Neuron (in vitro differentiated cells): Measurements from ENCODE around the gene ZC3H15.
"Not testable (repeated sequence)": the region's sequence is repeated elsewhere in the genome, so short reads cannot be mapped to it uniquely, and the experiment has no call there.

Source experiments
- H2AFZ ChIP-seq: one replicate; pipeline ENCODE4 v1.6.1; 2013; ENCODE audit warnings: low read depth, mild to moderate bottlenecking, inconsistent platforms, low read length, moderate library complexity
- H3K27me3 ChIP-seq: one replicate; pipeline ENCODE4 v1.6.1; 2013; ENCODE audit warnings: low read length; ENCODE audit not compliant: insufficient read depth
- H3K36me3 ChIP-seq: one replicate; pipeline ENCODE4 v1.6.1; 2013; ENCODE audit warnings: low read length; ENCODE audit not compliant: insufficient read depth
- H3K4me1 ChIP-seq: one replicate; pipeline ENCODE4 v1.6.1; 2013; ENCODE audit warnings: low read length; ENCODE audit not compliant: insufficient read depth
- H3K4me3 ChIP-seq: 2 replicates; pipeline ENCODE4 v1.5.1; 2013; ENCODE audit warnings: mild to moderate bottlenecking, low read length, moderate library complexity
- H3K9me3 ChIP-seq: one replicate; pipeline ENCODE4 v1.6.1; 2013; ENCODE audit warnings: low read length

The ZC3H15 gene

DNA sequence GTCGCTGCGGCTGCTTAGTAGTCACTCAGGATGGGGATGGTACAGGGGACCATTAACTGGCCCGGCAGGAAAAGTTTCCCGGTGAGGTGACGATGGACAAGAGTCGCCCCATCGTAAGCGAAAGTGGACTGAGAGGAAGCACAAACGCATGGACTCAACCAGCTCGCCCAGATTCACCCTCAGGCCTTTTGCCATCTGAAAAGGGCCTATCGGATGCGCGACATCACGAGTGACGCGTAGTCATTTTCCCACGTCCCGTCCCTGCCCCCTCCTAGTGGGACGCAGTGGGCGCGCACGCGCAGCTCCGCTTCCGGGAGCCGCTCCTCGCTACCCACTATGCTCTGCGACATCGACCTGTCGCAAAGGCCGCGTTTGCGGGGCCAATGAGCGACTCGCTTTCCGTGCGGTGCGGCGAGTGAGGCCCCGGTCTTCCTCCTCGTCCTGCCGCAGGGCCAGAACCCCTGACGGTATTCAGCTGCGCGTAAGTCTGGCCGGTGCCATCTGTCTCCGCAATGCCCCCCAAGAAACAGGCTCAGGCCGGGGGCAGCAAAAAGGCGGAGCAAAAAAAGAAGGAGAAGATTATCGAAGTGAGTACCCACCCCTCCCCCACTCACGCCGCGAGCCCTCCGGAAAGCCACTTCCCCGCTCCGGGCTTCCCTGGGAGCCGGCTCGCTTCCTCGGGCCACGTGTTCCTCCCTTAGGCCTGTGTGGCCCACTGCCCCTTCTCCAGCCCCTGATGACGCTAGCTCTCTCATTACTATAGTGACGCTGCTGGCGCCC is at the start of gene ZC3H15:
Gene ZC3H15, plus strand, starts transcription at position 390 of the 780 bp plus-strand sequence. Its CDS starts 123 bp downstream, at position 513.
- Histone ChIP-seq H3K4me1 (peaks cover 20% of the 10 kb centered on the region), H3K36me3 (no peaks in the 10 kb centered on the region), H3K27me3 (no peaks in the 10 kb centered on the region), H3K4me3 (peak within 1 kb of the TSS; percentile 91), H2AFZ (peak within 1 kb of the TSS; percentile 91), H3K9me3 (no peaks in the 10 kb centered on the region)

DNA sequence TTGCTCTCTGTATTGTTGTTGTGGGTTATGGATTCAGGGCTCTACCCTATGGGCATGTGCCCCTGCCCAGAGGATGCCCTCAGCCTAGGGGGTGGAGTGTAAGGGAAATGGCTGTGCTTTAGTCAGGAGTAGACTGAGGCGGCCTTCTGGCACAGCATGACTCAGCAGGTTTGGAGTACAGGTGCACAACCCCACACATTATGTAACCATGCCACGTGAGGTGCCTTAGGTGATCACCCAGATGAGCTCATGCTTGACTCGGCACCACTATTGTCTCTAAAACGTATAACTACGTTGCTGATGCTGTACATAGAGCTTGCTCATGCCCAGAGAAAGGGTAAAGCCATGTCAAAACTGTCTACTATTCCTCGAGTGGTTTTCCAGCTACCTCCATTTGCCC is 48.3 kb upstream of the ZC3H15 start:
- Histone ChIP-seq H3K27me3 (no peaks in the 10 kb centered on the region), H3K4me3 (no peak overlapping the region), H3K36me3 (no peaks in the 10 kb centered on the region), H3K4me1 (peaks cover under 1% of the 10 kb centered on the region), H2AFZ (no peak overlapping the region), H3K9me3 (peaks cover 9% of the 10 kb centered on the region)

DNA sequence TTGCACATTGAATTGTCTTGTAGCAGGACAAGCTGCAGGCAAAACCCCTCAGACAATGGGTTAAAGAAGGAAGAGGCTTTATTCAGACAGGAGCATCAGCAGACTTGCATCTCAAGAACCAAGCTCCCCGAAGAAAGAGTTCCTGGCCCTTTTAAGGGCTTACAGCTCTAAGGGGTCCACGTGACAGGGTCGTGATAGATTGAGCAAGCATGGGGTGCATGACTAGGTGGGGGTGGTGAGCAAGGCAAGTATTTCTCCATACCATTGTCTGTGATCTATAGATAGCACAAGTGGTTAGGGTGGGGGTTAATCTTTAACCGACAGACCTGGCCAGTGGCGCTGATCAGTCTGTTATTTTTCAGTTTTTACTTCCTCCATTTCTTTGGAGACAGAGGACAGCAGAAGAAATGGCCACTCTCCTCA is 46.4 kb upstream of the ZC3H15 start:
- not testable (repeated sequence) for H3K4me3 ChIP-seq, H3K27me3 ChIP-seq, H3K9me3 ChIP-seq, H2AFZ ChIP-seq, H3K36me3 ChIP-seq
- H3K4me1 ChIP-seq = peaks cover 18% of the 10 kb centered on the region

DNA sequence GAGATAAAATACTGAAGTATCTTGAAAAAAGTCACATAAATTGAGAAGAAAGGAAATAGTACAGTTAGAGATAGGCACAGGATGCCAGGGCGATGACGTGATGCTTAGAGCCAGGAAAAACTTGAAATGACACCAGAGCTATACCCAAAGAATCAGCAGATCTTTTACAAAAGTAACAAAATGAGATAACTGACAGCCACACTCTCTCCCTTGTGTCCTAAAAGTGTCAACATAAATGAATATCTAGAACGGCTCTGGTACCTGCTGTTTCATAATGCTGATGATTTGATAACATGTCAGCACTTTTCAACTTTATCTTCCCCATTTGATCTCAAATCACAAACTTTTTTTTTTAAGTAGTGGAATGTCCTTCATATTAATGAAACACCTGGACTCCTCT is 45.6 kb upstream of the ZC3H15 start:
- Histone ChIP-seq H3K4me3 (no peak overlapping the region), H3K4me1 (peaks cover 18% of the 10 kb centered on the region), H3K27me3 (no peaks in the 10 kb centered on the region), H3K36me3 (no peaks in the 10 kb centered on the region), H3K9me3 (peaks cover 9% of the 10 kb centered on the region), H2AFZ (no peak overlapping the region)

DNA sequence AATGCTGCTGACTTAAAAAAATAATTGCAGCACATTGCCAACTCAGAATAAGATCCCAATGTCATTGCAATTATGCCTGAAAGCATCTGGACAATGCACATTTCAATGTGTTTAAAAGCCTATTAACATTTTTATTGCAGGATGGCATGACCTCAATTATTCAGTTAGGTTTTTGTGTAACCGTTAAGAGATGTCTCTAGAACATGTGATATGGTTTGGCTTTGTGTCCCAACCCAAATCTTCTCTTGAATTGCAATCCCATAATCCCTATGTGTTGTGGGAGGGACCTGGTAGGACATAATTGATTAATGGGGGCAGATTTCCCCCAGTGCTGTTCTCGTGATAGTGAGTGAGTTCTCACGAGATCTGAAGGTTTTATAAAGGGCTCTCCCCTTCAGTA is 43.2 kb upstream of the ZC3H15 start:
- peaks cover 4% of the 10 kb centered on the region for H3K9me3 ChIP-seq
- peaks cover 18% of the 10 kb centered on the region for H3K4me1 ChIP-seq

DNA sequence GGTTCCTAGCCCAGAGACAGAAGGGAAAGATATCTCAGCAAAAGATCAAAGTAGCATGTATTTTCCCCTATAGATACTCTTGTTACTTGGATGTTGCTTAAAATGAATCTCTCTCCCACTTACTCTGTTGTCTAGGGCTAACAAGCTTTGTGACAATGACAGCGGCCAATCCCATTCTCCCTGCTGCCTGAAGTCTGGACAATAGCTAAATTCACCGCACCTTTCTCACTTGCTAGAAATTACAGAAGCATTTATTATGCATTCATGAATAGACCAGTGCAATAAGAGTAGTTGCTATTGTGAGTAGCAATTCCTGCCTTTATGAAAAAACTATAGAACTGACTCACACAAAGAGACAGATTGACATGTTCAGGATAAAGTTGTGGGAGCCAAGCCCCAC is 42.2 kb upstream of the ZC3H15 start:
- Histone ChIP-seq H3K9me3 (peaks cover 2% of the 10 kb centered on the region), H3K4me1 (peaks cover 18% of the 10 kb centered on the region)

More for the DNA sequence above, 43.2 kb upstream of the ZC3H15 start:
- Histone ChIP-seq H3K4me3 (no peak overlapping the region), H2AFZ (no peak overlapping the region), H3K27me3 (no peaks in the 10 kb centered on the region), H3K36me3 (no peaks in the 10 kb centered on the region)

DNA sequence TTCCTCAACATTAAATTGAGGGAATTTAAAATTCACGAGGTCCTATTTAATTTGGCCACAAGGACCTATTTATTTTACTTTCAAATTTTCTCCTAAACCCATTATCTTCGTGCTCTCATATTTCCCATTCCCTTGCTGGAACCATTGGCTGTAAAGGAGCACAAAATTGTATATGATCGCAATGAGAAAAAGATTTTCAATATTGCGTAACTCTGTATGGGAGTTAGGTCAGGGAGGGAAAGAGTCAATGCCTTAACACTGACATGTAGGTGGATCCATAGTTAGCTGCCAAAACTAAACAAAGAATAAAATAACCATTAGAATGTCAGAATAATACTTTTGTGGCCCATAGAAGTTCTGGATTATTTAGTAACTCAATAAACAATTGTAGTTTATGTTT is 40.6 kb upstream of the ZC3H15 start:
- Histone ChIP-seq H2AFZ (no peak overlapping the region), H3K36me3 (no peaks in the 10 kb centered on the region), H3K9me3 (no peaks in the 10 kb centered on the region), H3K27me3 (no peaks in the 10 kb centered on the region), H3K4me1 (peaks cover 18% of the 10 kb centered on the region), H3K4me3 (no peak overlapping the region)

More for the DNA sequence above, 42.2 kb upstream of the ZC3H15 start:
- no peaks in the 10 kb centered on the region for H3K27me3 ChIP-seq
- no peaks in the 10 kb centered on the region for H3K36me3 ChIP-seq
- H2AFZ ChIP-seq = no peak overlapping the region
- no peak overlapping the region for H3K4me3 ChIP-seq

DNA sequence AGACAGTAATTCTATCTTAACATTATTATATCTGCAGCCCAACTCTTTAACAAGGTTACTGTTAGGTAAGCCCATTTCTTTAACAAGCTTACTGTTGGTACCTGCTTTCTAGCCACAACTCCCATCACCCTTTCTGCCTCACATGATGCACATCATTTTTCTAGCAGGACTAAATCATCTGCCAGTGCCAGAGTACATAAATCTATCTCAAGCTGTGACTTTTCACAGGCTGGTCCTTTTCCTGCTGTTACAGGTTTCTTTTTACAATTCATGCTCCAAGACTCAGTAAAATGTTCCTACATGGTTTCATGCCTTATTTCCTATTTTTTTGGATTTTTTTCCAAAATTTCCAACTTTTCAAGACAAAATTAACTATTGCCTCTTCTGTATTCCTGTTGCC is 30.4 kb upstream of the ZC3H15 start:
- H3K9me3 ChIP-seq = no peaks in the 10 kb centered on the region
- H3K36me3 ChIP-seq = peaks cover 4% of the 10 kb centered on the region
- no peaks in the 10 kb centered on the region for H3K4me1 ChIP-seq
- H3K4me3 ChIP-seq = no peak overlapping the region
- H2AFZ ChIP-seq = no peak overlapping the region
- H3K27me3 ChIP-seq = no peaks in the 10 kb centered on the region

DNA sequence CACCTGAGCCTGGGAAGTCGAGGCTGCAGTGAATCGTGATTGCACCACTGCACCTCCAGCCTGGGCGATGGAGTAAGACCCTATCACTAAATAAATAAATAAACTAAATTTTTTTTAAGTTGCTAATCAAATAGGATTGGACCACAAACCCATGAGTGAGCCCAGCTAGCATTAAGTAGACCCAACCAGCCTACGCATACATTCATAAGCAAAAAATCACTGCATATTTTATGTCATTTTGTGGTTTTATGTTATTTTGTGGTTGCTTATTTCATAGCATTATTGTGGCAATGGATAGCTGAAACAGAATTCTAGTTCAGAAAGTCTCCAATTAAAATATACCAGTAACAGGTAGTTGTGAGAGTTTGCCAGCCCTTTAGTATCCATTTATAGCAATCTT is 29.1 kb upstream of the ZC3H15 start:
- H3K27me3 ChIP-seq = no peaks in the 10 kb centered on the region
- H2AFZ ChIP-seq = no peak overlapping the region
- H3K4me1 ChIP-seq = no peaks in the 10 kb centered on the region
- no peaks in the 10 kb centered on the region for H3K9me3 ChIP-seq
- H3K36me3 ChIP-seq = peaks cover 4% of the 10 kb centered on the region
- no peak overlapping the region for H3K4me3 ChIP-seq

DNA sequence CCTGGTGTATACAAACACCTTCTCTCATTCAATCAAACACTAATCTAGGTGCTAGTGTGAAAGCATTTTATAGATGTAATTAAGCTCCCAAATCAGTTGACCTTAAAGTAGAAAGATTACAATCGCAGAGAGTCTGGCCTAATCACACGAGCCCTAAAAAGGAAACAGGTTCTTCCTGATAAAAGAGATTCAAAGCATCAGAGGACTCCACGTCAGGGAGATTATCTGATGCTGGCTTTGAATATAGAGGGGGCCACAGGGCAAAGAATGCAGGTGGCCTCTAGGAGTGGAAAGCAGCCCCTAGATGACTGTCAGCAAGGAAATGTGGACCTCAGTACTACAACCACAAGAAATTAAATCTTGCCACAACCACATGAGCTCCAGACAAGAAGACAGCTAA is 28.2 kb upstream of the ZC3H15 start:
- peaks cover 4% of the 10 kb centered on the region for H3K36me3 ChIP-seq
- no peaks in the 10 kb centered on the region for H3K4me1 ChIP-seq
- H2AFZ ChIP-seq = no peak overlapping the region
- no peaks in the 10 kb centered on the region for H3K9me3 ChIP-seq
- H3K4me3 ChIP-seq = no peak overlapping the region
- H3K27me3 ChIP-seq = no peaks in the 10 kb centered on the region

DNA sequence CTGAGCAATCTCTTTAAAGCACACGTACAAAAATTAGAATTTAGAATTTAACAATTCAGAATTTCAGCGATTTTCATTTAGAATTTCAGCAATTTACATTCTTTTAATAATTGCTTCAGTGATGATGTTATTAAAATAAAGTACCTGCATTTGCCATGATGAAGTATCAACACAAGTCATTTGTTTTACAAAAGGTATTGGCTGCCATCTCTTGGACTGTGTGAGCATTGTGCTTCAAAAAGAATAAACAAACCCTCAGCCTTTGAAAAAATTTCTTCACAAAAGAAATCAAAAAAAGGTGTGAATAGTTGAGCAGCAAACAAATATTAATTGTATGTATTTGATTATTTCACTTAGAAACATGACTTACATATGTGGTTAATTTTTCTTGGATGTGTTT is 27.1 kb upstream of the ZC3H15 start:
- peaks cover 4% of the 10 kb centered on the region for H3K36me3 ChIP-seq
- no peak overlapping the region for H3K4me3 ChIP-seq

DNA sequence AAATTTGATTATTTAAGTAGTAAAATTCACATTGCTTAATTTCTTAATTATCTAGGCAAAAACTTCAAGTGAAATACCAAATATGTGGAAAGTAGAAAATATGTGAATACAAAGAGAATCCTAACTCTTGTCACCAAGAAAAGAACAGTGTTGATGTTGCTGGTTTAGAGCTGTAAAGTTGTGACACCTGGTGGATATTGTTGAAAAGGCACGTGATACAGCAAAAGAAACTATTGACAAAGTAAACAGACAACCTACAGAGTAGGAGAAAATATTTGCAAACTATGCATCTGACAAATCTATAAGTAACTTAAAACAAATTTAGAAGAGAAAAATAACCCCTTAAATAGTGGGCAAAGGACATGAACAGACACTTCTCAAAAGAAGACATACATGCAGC is 25.6 kb upstream of the ZC3H15 start:
- Histone ChIP-seq H3K4me3 (no peak overlapping the region), H3K4me1 (no peaks in the 10 kb centered on the region), H3K36me3 (peaks cover under 1% of the 10 kb centered on the region), H3K9me3 (no peaks in the 10 kb centered on the region), H2AFZ (no peak overlapping the region), H3K27me3 (no peaks in the 10 kb centered on the region)

More for the DNA sequence above, 27.1 kb upstream of the ZC3H15 start:
- no peaks in the 10 kb centered on the region for H3K27me3 ChIP-seq
- no peak overlapping the region for H2AFZ ChIP-seq
- no peaks in the 10 kb centered on the region for H3K4me1 ChIP-seq
- H3K9me3 ChIP-seq = no peaks in the 10 kb centered on the region

DNA sequence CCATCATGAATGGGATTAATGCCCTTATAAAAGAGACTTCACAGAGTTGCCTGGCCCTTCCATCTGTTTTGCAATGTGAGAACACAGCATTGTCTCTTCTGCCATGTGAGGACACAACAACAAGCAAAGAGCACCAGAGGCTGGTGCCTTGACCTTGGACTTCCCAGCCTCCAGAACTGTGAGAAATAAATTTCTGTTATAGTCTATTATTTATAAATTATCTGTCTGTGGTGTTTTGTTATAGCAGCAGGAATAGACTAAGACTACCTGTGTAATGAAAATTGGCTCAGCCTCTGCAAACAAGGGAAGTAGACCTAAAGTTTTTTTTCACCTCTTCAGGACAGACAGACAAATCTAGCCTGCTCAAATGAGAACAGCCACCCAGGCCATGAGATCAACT is 19.3 kb upstream of the ZC3H15 start:
- Histone ChIP-seq H3K9me3 (peaks cover 4% of the 10 kb centered on the region), H3K4me3 (no peak overlapping the region), H3K36me3 (no peaks in the 10 kb centered on the region), H2AFZ (no peak overlapping the region), H3K4me1 (no peaks in the 10 kb centered on the region), H3K27me3 (no peaks in the 10 kb centered on the region)

DNA sequence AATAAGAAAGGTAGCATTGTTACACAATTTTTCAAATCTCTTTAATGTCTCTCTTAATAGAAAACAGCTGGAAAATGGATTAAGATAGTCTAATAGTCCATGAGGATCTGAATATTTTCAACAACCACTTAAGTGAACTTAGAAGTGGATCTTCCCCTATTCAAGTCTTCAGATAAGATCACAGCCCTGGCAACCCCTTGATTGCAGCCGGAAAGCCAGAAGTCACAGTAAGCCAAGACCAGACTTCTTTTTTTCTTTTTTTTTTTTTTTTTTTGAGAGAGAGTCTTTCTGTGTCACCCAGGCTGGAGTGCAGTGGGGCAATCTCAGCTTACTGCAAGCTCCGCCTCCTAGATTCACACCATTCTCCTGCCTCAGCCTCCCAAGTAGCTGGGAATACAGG is 18.6 kb upstream of the ZC3H15 start:
- Histone ChIP-seq H3K4me3 (no peak overlapping the region), H2AFZ (no peak overlapping the region), H3K9me3 (peaks cover 4% of the 10 kb centered on the region), H3K27me3 (no peaks in the 10 kb centered on the region), H3K4me1 (no peaks in the 10 kb centered on the region), H3K36me3 (no peaks in the 10 kb centered on the region)
